Fibroblast of lung (primary cell): Measurements from ENCODE around the gene ZSCAN26. TPM values are rescaled to one million over a fixed set of nuclear protein-coding genes. Genes with fewer than 3 reads are reported as not detected.

Experiments used
- DNase-seq, 2 donors: peaks; one replicate each; pipeline versions ENCODE4 v3.0.0 to v3.0.0-alpha.2; 2010; ENCODE audit warnings: low read depth in 2 of 2
- H2AFZ ChIP-seq: 2 replicates; pipeline ENCODE4 v1.5.1; 2012; ENCODE audit warnings: low read length, control low read depth, inconsistent platforms
- H3K27ac ChIP-seq: 2 replicates; pipeline ENCODE4 v1.5.1; 2011; ENCODE audit warnings: low read length, control low read depth; ENCODE audit not compliant: insufficient read depth
- H3K27me3 ChIP-seq: 2 replicates; pipeline ENCODE4 v1.5.1; 2011; ENCODE audit warnings: mild to moderate bottlenecking, low read length; ENCODE audit not compliant: control insufficient read depth, insufficient read depth
- H3K36me3 ChIP-seq: 2 replicates; pipeline ENCODE4 v1.5.1; 2011; ENCODE audit warnings: low read length; ENCODE audit not compliant: control insufficient read depth, insufficient read depth
- H3K4me1 ChIP-seq: 2 replicates; pipeline ENCODE4 v1.5.1; 2011; ENCODE audit warnings: low read length; ENCODE audit not compliant: control insufficient read depth, insufficient read depth; ENCODE audit errors: extremely low read depth
- H3K4me2 ChIP-seq: 2 replicates; pipeline ENCODE4 v1.5.1; 2011; ENCODE audit warnings: low read length, control low read depth; ENCODE audit not compliant: insufficient read depth; ENCODE audit errors: extremely low read depth
- H3K4me3 ChIP-seq, 4 experiments: fragments of 200-600 bp in 1 of 4; sonication (generic) in 1 of 4; replicated peaks in 1 of 4; 2 replicates each; pipeline ENCODE4 v1.5.1; 2011 to 2016; ENCODE audit warnings: low read length in 4 of 4, low read depth in 3 of 4, mild to moderate bottlenecking in 3 of 4, control low read depth in 2 of 4, inconsistent platforms in 1 of 4, mixed read lengths in 1 of 4; ENCODE audit not compliant: insufficient read depth in 1 of 4; ENCODE audit errors: control extremely low read depth in 1 of 4
- H3K79me2 ChIP-seq: 2 replicates; pipeline ENCODE4 v1.5.1; 2012; ENCODE audit warnings: mild to moderate bottlenecking, low read length, inconsistent platforms; ENCODE audit not compliant: control insufficient read depth, insufficient read depth
- H3K9ac ChIP-seq: 2 replicates; pipeline ENCODE4 v1.5.1; 2011; ENCODE audit warnings: mild to moderate bottlenecking, low read length, control low read depth; ENCODE audit not compliant: insufficient read depth
- H3K9me3 ChIP-seq: 2 replicates; pipeline ENCODE4 v1.5.1; 2012; ENCODE audit warnings: low read depth, low read length; ENCODE audit not compliant: control insufficient read depth, insufficient read depth
- H4K20me1 ChIP-seq: 2 replicates; pipeline ENCODE4 v1.5.1; 2011; ENCODE audit warnings: low read length; ENCODE audit not compliant: control insufficient read depth, insufficient read depth; ENCODE audit errors: extremely low read depth
- CTCF ChIP-seq, 2 donors: IDR thresholded peaks in 1 of 2; conservative IDR thresholded peaks in 1 of 2; 1 replicate in 1 of 2; 2 replicates in 1 of 2; pipeline ENCODE4 v1.5.1; 2011 to 2012; ENCODE audit warnings: low read length in 2 of 2, control low read depth in 1 of 2, inconsistent platforms in 1 of 2, low read depth in 1 of 2, mild to moderate bottlenecking in 1 of 2
- EZH2 ChIP-seq: IDR thresholded peaks from 2 replicates; pipeline ENCODE4 v1.5.1; 2012; ENCODE audit warnings: low read length, control low read depth, mild to moderate bottlenecking; ENCODE audit errors: missing control alignments
- polyA plus RNA-seq, 2 donors: library from polyadenylated mRNA; depleted of rRNA in 1 of 2; stranded (reverse) in 1 of 2; unstranded in 1 of 2; fragments of >200 nt; gene quantifications; 2 replicates each; pipeline ENCODE4 v1.2.1, GENCODE V29; 2011 to 2012; ENCODE audit warnings: missing spikeins in 1 of 2
- total RNA-seq: library from RNA; depleted of rRNA; stranded (reverse); fragments of >200 nt; gene quantifications from 2 replicates; pipeline ENCODE4 v1.2.1, GENCODE V29; 2014

ZSCAN26 gene
- total and polyA plus RNA-seq, 2 donors (not counting 1 experiment from before 2014, with no cell fraction given) = 16.6 to 23.9 TPM

GRCh38 chr6:28263922-28264321 lies 3.0 kb upstream of the ZSCAN26 start:
- Histone ChIP-seq H3K9ac (no peak overlapping the region), H4K20me1 (no peaks in the 10 kb centered on the region), H3K79me2 (peaks cover 13% of the 10 kb centered on the region), H3K4me3 (no peak overlapping the region), H3K36me3 (no peaks in the 10 kb centered on the region), H3K27ac (no peak overlapping the region), H3K27me3 (no peaks in the 10 kb centered on the region), H3K4me2 (no peak overlapping the region), H3K4me1 (no peaks in the 10 kb centered on the region), H2AFZ (no peak overlapping the region), H3K9me3 (no peaks in the 10 kb centered on the region)
- TF ChIP-seq CTCF (conservative IDR thresholded peaks at IDR 0.05 in 1 of 2, IDR thresholded peaks at IDR 0.05 in 1 of 2; ENCODE audit: low read depth in 1 of 2, low read length in 2 of 2) = no peak
- TF ChIP-seq EZH2 = no peak
- DNase-seq = peak in 1 of 2 donors; percentile 60

GRCh38 chr6:28264834-28265401 lies 2.0 kb upstream of the ZSCAN26 start:
- no peak for DNase-seq
- H3K9ac ChIP-seq = no peak overlapping the region
- no peaks in the 10 kb centered on the region for H3K4me1 ChIP-seq
- no peak for TF ChIP-seq CTCF (conservative IDR thresholded peaks at IDR 0.05 in 1 of 2, IDR thresholded peaks at IDR 0.05 in 1 of 2; ENCODE audit: low read depth in 1 of 2, low read length in 2 of 2)
- TF ChIP-seq EZH2 = no peak
- H3K36me3 ChIP-seq = no peaks in the 10 kb centered on the region
- no peak overlapping the region for H3K4me2 ChIP-seq
- H3K27me3 ChIP-seq = no peaks in the 10 kb centered on the region
- no peak overlapping the region for H3K27ac ChIP-seq
- H3K4me3 ChIP-seq = no peak overlapping the region
- peaks cover 13% of the 10 kb centered on the region for H3K79me2 ChIP-seq
- H4K20me1 ChIP-seq = no peaks in the 10 kb centered on the region
- H3K9me3 ChIP-seq = no peaks in the 10 kb centered on the region
- no peak overlapping the region for H2AFZ ChIP-seq

- TF ChIP-seq EZH2 = no peak
- TF ChIP-seq CTCF (conservative IDR thresholded peaks at IDR 0.05 in 1 of 2, IDR thresholded peaks at IDR 0.05 in 1 of 2; ENCODE audit: low read depth in 1 of 2, low read length in 2 of 2) = no peak
- Histone ChIP-seq H4K20me1 (no peaks in the 10 kb centered on the region), H3K4me3 (peak overlapping the region; percentile 61 to 95 (median 66)), H3K79me2 (peaks cover 17% of the 10 kb centered on the region), H3K4me1 (no peaks in the 10 kb centered on the region), H3K27ac (peak overlapping the region; percentile 44), H3K9me3 (no peaks in the 10 kb centered on the region), H3K36me3 (no peaks in the 10 kb centered on the region), H3K4me2 (peak overlapping the region; percentile 79), H3K9ac (peak overlapping the region; percentile 28), H3K27me3 (no peaks in the 10 kb centered on the region), H2AFZ (peak overlapping the region; percentile 79)
- DNase-seq = no peak
Measured at GRCh38 chr6:28266563-28266961, 381 bp upstream of the ZSCAN26 start.
